WTC11 (cell line): ENCODE measurements around the gene PUS10. TPM values are rescaled to one million over a fixed set of nuclear protein-coding genes. Genes with fewer than 3 reads are reported as not detected.

Source experiments
- ATAC-seq: fragments of 200-7000 bp; cut with Tn5 transposase; 2 replicates; pipeline ENCODE4 v1.10.0; 2021; ENCODE audit warnings: mild to moderate bottlenecking, moderate library complexity
- CTCF ChIA-PET: fragments of 300-600 bp; sonication (Branson Sonifier 250); formaldehyde crosslinking; loops from one replicate; lab custom pipeline; 2021; ENCODE audit warnings: antibody characterized with exemption; lab: Charles Lee
- POLR2A ChIA-PET: fragments of 350-600 bp; sonication (Branson Sonifier 250); formaldehyde crosslinking; loops from one replicate; lab custom pipeline; 2021; ENCODE audit warnings: antibody characterized with exemption; lab: Charles Lee
- DNase-seq: peaks from one replicate; pipeline ENCODE4 v3.0.0; 2021; ENCODE audit warnings: low spot score
- H3K27ac Mint-ChIP-seq: 2 replicates; pipeline ENCODE4 v1.8.0; 2021; ENCODE audit warnings: mixed read lengths
- H3K27me3 Mint-ChIP-seq: 2 replicates; pipeline ENCODE4 v1.8.0; 2021; ENCODE audit warnings: low read depth, mild to moderate bottlenecking, moderate library complexity, mixed read lengths
- H3K36me3 Mint-ChIP-seq: 2 replicates; pipeline ENCODE4 v1.8.0; 2021; ENCODE audit warnings: mixed read lengths
- H3K4me1 Mint-ChIP-seq: 2 replicates; pipeline ENCODE4 v1.8.0; 2022; ENCODE audit warnings: mixed read lengths
- H3K4me3 Mint-ChIP-seq: 2 replicates; pipeline ENCODE4 v1.8.0; 2021; ENCODE audit warnings: mild to moderate bottlenecking, moderate library complexity, mixed read lengths
- H3K9me3 Mint-ChIP-seq: 2 replicates; pipeline ENCODE4 v1.8.0; 2021; ENCODE audit warnings: mixed read lengths
- AFF4 ChIP-seq: sonication (generic); formaldehyde crosslinking; IDR thresholded peaks from 2 replicates; pipeline ENCODE4 v1.8.1; 2023; ENCODE audit warnings: mild to moderate bottlenecking, missing genetic modification reagents, borderline replicate concordance
- AR ChIP-seq: fragments of 250-450 bp; sonication (Bioruptor Pico); IDR thresholded peaks from 2 replicates; pipeline ENCODE4 v1.9.0; 2021; ENCODE audit warnings: mild to moderate bottlenecking
- CREM ChIP-seq: sonication (generic); formaldehyde crosslinking; IDR thresholded peaks from 2 replicates; pipeline ENCODE4 v1.8.1; 2022; ENCODE audit warnings: mild to moderate bottlenecking, missing genetic modification reagents, moderate library complexity
- E2F1 ChIP-seq: sonication (generic); formaldehyde crosslinking; IDR thresholded peaks from 2 replicates; pipeline ENCODE4 v1.8.0; 2022; ENCODE audit warnings: mild to moderate bottlenecking, missing genetic modification reagents
- ERG ChIP-seq: fragments of 250-450 bp; sonication (Bioruptor Pico); IDR thresholded peaks from 2 replicates; pipeline ENCODE4 v1.8.0; 2021; ENCODE audit warnings: mild to moderate bottlenecking
- ESRRA ChIP-seq: sonication (generic); formaldehyde crosslinking; IDR thresholded peaks from 2 replicates; pipeline ENCODE4 v1.8.1; 2022; ENCODE audit warnings: mild to moderate bottlenecking, missing genetic modification reagents, borderline replicate concordance
- FOXK1 ChIP-seq: sonication (generic); formaldehyde crosslinking; IDR thresholded peaks from 2 replicates; pipeline ENCODE4 v1.8.0; 2022; ENCODE audit warnings: mild to moderate bottlenecking, moderate library complexity, missing genetic modification reagents
- FOXP4 ChIP-seq: sonication (generic); formaldehyde crosslinking; IDR thresholded peaks from 2 replicates; pipeline ENCODE4 v1.8.0; 2022; ENCODE audit warnings: mild to moderate bottlenecking, missing genetic modification reagents
- GABPB1 ChIP-seq: sonication (generic); formaldehyde crosslinking; IDR thresholded peaks from 2 replicates; pipeline ENCODE4 v1.8.1; 2023; ENCODE audit warnings: mild to moderate bottlenecking, missing genetic modification reagents
- GRHL2 ChIP-seq: fragments of 250-450 bp; sonication (Bioruptor Pico); IDR thresholded peaks from 2 replicates; pipeline ENCODE4 v1.8.0; 2022; ENCODE audit warnings: mild to moderate bottlenecking, moderate library complexity; ENCODE audit not compliant: insufficient replicate concordance, severe bottlenecking
- MAX ChIP-seq: sonication (generic); formaldehyde crosslinking; IDR thresholded peaks from 2 replicates; pipeline ENCODE4 v1.8.0; 2022; ENCODE audit warnings: mild to moderate bottlenecking, missing genetic modification reagents
- MXD4 ChIP-seq: fragments of 250-450 bp; sonication (Bioruptor Pico); IDR thresholded peaks from 2 replicates; pipeline ENCODE4 v1.8.0; 2021; ENCODE audit warnings: mild to moderate bottlenecking, moderate library complexity, borderline replicate concordance
- NFATC4 ChIP-seq: fragments of 250-450 bp; sonication (Bioruptor Pico); IDR thresholded peaks from 2 replicates; pipeline ENCODE4 v1.9.0; 2021; ENCODE audit warnings: mild to moderate bottlenecking
- NFE2L1 ChIP-seq: sonication (generic); formaldehyde crosslinking; IDR thresholded peaks from 2 replicates; pipeline ENCODE4 v1.8.1; 2023; ENCODE audit warnings: missing genetic modification reagents
- OVOL2 ChIP-seq: fragments of 250-450 bp; sonication (Bioruptor Pico); IDR thresholded peaks from 2 replicates; pipeline ENCODE4 v1.9.0; 2021; ENCODE audit warnings: mild to moderate bottlenecking, borderline replicate concordance
- PRDM15 ChIP-seq: sonication (generic); formaldehyde crosslinking; IDR thresholded peaks from 2 replicates; pipeline ENCODE4 v1.8.0; 2022; ENCODE audit warnings: missing genetic modification reagents
- PRRX2 ChIP-seq: fragments of 250-450 bp; sonication (Bioruptor Pico); IDR thresholded peaks from 2 replicates; pipeline ENCODE4 v1.8.0; 2021; ENCODE audit warnings: mild to moderate bottlenecking
- TEAD1 ChIP-seq: sonication (generic); formaldehyde crosslinking; IDR thresholded peaks from 2 replicates; pipeline ENCODE4 v1.8.0; 2022; ENCODE audit warnings: mild to moderate bottlenecking, missing genetic modification reagents
- ZNF121 ChIP-seq: sonication (generic); formaldehyde crosslinking; IDR thresholded peaks from 2 replicates; pipeline ENCODE4 v1.8.0; 2023; ENCODE audit warnings: missing genetic modification reagents
- ZNF232 ChIP-seq: sonication (generic); formaldehyde crosslinking; IDR thresholded peaks from 2 replicates; pipeline ENCODE4 v1.8.0; 2022; ENCODE audit warnings: mild to moderate bottlenecking, missing genetic modification reagents
- ZNF396 ChIP-seq: fragments of 250-450 bp; sonication (Bioruptor Pico); IDR thresholded peaks from 2 replicates; pipeline ENCODE4 v1.8.0; 2021; ENCODE audit warnings: mild to moderate bottlenecking, moderate library complexity, borderline replicate concordance
- ZNF416 ChIP-seq: fragments of 250-450 bp; sonication (Bioruptor Pico); IDR thresholded peaks from 2 replicates; pipeline ENCODE4 v1.9.0; 2021; ENCODE audit warnings: mild to moderate bottlenecking, inconsistent platforms
- total RNA-seq: library from RNA; stranded (reverse); gene quantifications from 3 replicates; pipeline ENCODE4 v1.2.3, GENCODE V29; 2021

PUS10 gene
- total RNA-seq, 1 experiment from 2014 or later: 2.9 TPM

- Mint-ChIP-seq H3K27me3 (no peaks in the 10 kb centered on the region), H3K27ac (no peak overlapping the region), H3K9me3 (peaks cover 9% of the 10 kb centered on the region; the same call in 1 of the 2 replicates), H3K4me3 (no peak overlapping the region), H3K4me1 (no peaks in the 10 kb centered on the region), H3K36me3 (peaks cover 12% of the 10 kb centered on the region)
- no peak for DNase-seq
- ATAC-seq: no peak
- TF ChIP-seq ZNF121 (CRISPR knock-in tag) (no peak), NFE2L1 (CRISPR knock-in tag) (no peak), GABPB1 (no peak), MXD4 (CRISPR knock-in tag) (no peak), PRDM15 (CRISPR knock-in tag) (no peak), ZNF232 (CRISPR knock-in tag) (no peak), TEAD1 (CRISPR knock-in tag) (no peak), E2F1 (CRISPR knock-in tag) (no peak), ERG (CRISPR knock-in tag) (no peak)
- TF ChIP-seq, all 79 proteins: peak for 0
- POLR2A ChIA-PET: no interaction called here
- CTCF ChIA-PET: no interaction called here
Observed at GRCh38 chr2:61055557-61055956, 37.5 kb upstream of the PUS10 start.

GRCh38 chr2:61045999-61046398 lies 27.9 kb upstream of the PUS10 start:
- Mint-ChIP-seq H3K9me3 (no peaks in the 10 kb centered on the region), H3K4me3 (no peak overlapping the region), H3K4me1 (no peaks in the 10 kb centered on the region), H3K27ac (no peak overlapping the region), H3K36me3 (peaks cover 11% of the 10 kb centered on the region), H3K27me3 (no peaks in the 10 kb centered on the region)
- ChIA-PET CTCF (no interaction called here), POLR2A (no interaction called here)
- no peak for ATAC-seq
- DNase-seq: no peak
- no peak for TF ChIP-seq NFATC4
- no peak for TF ChIP-seq PRRX2 (CRISPR knock-in tag)
- TF ChIP-seq CREM (CRISPR knock-in tag): no peak
- TF ChIP-seq FOXP4 (CRISPR knock-in tag): no peak
- TF ChIP-seq OVOL2 (CRISPR knock-in tag): no peak
- no peak for TF ChIP-seq ESRRA (CRISPR knock-in tag)
- TF ChIP-seq GRHL2: no peak
- TF ChIP-seq MAX (CRISPR knock-in tag): no peak
- no peak for TF ChIP-seq FOXK1
- TF ChIP-seq GABPB1: no peak
- TF ChIP-seq ZNF396: no peak
- no peak for TF ChIP-seq ZNF416
- no peak for TF ChIP-seq AR (CRISPR knock-in tag)
- TF ChIP-seq AFF4 (CRISPR knock-in tag): no peak
